ENCODE measurements around the gene MSX2. TPM values are rescaled to one million over a fixed set of nuclear protein-coding genes. Genes with fewer than 3 reads are reported as not detected.

Gene MSX2
- total and polyA plus RNA-seq, 2 of the 4 experiments (the other 2 are of a cell fraction) = 2.2 to 3.7 TPM

GRCh38 chr5:174720612-174721529, 3.5 kb upstream of the MSX2 start (continued):
- TF ChIP-seq, protein P1, sequence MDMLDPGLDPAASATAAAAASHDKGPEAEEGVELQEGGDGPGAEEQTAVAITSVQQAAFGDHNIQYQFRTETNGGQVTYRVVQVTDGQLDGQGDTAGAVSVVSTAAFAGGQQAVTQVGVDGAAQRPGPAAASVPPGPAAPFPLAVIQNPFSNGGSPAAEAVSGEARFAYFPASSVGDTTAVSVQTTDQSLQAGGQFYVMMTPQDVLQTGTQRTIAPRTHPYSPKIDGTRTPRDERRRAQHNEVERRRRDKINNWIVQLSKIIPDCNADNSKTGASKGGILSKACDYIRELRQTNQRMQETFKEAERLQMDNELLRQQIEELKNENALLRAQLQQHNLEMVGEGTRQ (IDR thresholded peaks at IDR 0.05; ENCODE audit: low read depth, low read length) = no peak
- no peak for TF ChIP-seq RAD21 (IDR thresholded peaks at IDR 0.05; ENCODE audit: low read length)
